CD4-positive, alpha-beta T cell treated with Interleukin-15 for 1 hour (primary cell): ENCODE results near the gene MST1.
"Not testable (repeated sequence)": the region's sequence is repeated elsewhere in the genome, so short reads cannot be mapped to it uniquely, and the experiment has no call there.

ENCODE experiments used
- DNase-seq: peaks from one replicate; pipeline ENCODE4 v3.0.0-alpha.2; 2020

Gene MST1

GRCh38 chr3:49700453-49701128 is 11.3 kb upstream of the MST1 start:
- DNase-seq: no peak

GRCh38 chr3:49700014-49700413 is 10.7 kb upstream of the MST1 start:
- no peak for DNase-seq

DNA sequence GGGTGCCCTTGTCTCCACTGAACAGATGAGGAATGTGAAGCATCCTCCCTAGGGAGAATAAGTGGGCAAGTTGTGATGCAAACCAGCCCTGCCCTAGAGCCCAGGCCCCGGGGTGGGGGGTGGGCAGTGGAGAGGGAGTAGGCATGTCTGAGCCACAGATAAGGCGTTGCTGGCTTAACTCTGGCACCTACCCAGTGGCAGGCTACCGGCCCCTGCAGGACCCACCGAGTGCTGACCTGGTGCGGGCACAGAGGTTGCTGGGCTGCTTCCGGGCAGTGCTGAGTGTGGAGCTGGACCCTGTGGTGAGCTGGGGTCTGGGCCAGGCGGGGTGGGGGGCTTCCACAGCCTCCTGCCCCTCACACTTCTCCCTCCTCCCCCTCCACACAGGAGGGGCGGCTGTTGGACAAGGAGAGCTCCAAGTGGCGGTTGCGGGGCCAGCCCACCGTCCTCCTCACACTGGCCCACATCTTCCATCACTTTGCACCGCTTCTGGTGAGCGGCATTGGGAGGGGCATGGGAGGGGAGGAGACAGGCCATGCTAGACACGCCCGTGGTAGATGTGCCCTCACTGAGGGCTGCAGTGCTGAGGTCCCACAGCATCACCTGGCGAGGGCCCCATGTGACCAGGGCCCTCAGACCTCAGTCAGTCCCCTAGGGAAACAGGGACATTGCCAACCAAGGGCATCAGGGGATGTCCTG is 10.2 kb upstream of the MST1 start:
- no peak for DNase-seq

- not testable (repeated sequence) for DNase-seq
These were observed 6.2 kb upstream of the MST1 start for GRCh38 chr3:49695350-49696015.

- DNase-seq: not testable (repeated sequence)
These were observed 5.3 kb upstream of the MST1 start for GRCh38 chr3:49694409-49695070.

DNA sequence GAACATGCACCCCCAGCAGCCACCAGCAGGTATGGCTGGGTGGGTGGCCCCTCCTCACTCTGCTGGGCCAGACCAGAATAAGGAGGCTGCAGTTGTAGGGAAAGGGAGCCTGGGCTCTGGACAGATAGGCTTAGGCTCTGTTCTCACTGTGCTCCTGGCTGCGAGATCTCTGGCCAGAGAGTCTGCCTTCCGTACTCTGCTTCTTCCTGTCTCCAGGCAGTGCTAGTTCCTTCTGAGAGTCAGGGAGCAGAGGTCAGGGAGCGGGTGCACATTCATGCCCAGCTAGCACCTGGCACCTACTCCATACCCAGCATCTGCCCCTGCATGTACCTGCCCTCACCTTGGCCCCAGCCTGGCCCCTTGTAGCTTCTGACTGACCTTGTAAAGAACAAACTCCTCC is 2.2 kb upstream of the MST1 start:
- not testable (repeated sequence) for DNase-seq

- DNase-seq: not testable (repeated sequence)
These were observed 1.6 kb upstream of the MST1 start for GRCh38 chr3:49690856-49691255.

GRCh38 chr3:49689908-49690624 is 792 bp upstream of the MST1 start:
- DNase-seq: not testable (repeated sequence)

DNA sequence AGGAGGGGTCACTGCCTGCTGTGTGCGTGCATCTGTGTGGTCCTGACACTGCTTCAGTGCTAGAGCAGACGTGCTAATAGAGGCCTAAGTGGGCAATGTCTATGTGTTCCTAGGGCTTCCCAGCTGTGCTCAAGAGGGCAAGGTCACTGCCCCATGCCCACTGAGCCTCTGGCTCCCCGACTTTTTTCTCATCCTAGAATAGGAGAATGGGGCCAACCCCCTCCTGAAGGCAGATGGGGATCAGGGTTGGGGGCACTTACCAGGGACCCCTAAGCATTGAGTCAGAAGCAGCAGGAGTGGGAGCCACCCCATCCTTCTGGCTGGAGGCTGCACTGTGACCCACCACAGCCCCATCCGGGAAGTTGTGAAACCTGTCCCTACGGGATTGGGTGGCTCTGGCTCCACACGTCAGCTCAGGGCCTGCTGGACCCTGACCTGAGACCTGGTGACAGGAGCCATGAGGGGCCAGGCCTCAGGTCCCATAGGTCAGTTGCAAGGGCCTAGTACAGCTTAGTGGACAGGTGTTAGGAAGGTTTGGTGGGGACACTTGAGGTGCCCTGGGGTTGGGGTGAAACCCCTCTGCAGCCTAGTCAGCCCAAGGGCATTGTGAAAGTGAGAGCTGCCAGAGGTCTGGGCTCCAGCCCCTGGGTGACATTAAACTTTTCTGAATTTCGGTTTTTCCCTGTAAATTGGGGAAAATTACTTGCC is 782 bp downstream of the MST1 start:
- DNase-seq: not testable (repeated sequence)

DNA sequence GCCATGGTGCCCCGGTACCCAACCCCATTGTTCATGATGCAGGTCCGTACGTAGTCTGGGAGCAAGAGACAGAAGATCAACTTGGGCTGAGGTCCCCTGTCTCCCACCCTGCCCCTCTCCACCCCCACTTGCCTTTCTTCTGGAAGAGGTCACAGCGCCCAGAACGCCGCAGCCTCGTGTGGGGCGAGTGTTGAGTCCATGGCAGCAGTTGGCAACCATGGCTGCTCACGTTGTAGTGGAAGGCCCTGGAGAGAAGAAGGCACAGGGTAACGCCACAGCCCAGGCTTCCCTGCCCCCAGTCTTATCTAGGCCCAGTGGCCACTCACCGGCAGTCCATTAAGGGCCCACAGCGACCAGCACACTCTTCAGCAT is 1.9 kb downstream of the MST1 start:
- not testable (repeated sequence) for DNase-seq

DNA sequence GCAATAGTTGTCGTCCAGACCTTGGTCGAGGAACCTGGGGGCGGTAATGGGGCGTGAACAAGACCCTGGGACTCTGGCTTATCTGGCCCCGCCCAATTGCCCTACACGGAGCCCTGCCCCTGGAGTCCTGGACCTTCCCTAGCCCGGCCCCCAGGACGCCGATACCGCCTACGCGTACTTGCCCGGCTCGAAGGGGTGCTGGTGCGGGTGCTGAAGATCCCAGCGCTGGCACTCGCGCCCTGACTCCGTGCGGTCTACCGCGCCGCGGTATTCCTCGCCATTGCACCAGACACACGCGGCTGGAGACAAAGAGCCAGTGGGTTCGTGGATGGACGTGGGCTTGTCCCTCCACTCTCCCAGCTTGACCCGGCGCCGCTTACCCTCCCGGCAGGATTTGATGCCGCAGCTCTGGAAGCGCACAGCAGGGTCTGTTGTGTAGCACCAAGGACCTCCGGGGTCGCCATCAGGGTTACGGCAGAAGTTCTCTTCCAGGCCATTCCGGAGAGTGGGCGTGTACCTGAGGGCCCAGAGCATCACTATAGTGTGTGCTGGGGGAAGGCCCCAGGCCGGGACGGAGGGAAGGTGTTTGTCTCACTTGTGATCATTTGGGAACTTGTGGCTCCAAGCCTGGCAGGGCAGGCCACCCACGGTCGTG is 2.4 kb downstream of the MST1 start:
- peak; percentile 39 for DNase-seq

DNA sequence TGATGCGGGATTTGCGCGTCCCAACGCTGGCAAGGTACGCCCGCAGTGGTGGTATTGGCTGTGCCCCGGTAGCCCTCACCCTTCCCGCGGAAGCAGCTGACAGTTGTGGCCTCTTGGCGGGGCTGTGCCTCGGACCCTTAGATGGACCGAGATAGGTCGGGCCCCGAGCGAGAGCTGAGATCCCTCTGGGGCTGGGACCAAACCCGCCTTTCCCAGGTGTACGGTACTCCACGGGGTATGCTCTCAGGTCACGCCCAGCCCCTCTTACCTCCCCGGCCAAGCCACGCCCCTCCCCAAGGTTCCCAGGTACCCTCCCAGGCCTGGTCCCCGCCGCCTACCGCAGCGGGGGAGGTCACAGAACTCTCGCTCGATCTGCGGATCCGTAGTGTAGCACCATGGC is 2.9 kb downstream of the MST1 start:
- DNase-seq: peak; percentile 42

DNA sequence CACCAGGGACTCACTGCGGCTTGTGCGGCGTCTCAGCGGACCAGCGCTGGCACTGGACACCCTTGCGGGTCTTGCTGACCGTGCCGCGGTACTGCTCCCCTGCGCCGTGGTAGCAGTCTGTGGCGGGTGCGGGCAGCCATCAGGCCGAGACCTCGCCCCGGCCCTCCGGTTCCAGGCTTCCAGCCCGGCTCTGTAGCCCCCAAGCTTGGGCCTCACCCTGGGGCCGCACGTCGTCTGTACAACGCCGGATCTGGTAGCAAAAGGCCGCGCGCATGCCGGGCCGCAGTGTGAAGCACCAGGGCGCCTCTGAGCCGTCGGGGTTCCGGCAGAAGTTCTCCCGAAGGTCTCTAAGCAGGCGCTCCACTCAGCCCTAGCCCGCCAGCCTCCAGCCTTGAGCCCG is 3.4 kb downstream of the MST1 start:
- DNase-seq: not testable (repeated sequence)

DNA sequence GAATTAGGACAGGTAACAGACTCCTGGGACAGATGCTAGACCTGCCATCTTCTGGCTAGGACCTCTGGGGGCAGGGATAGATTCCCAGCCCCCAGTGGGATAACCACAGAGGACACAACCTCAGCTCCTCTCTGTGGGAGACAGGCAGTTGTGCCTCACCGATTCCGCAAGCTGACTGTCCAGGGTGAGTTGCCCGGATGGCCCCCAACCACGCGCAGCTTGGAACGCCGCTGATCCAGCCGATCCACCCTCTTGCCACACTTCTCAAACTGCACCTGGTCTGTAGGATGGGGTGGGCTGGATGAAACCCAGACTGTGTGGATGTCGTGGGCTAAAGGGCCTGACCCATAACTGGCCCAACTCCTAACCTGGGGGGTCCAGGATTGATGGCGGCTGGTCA is 4.2 kb downstream of the MST1 start:
- not testable (repeated sequence) for DNase-seq

DNA sequence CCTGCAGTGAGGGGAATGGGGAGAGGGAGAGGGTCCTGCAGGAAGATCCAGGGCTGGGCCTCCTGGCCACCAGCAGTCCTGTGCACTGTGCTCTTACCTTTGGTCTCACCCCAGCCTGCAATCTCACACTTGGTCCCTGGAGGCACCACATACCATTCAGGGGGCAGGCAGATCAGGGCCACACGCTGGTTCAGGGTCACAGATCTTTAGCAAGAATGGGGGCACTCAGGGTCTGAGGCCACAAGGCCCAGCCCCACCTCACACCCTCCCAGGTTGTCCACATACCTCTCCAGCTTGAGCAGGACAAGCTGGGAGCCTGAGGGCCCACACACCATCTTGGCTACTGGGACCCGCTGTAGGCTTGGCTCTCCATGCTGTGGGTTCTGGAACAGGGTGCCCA is 4.8 kb downstream of the MST1 start:
- not testable (repeated sequence) for DNase-seq

GRCh38 chr3:49683162-49683561 is 6.1 kb downstream of the MST1 start:
- no peak for DNase-seq

- DNase-seq: no peak
These were observed 7.7 kb downstream of the MST1 start for GRCh38 chr3:49681543-49681942.

DNA sequence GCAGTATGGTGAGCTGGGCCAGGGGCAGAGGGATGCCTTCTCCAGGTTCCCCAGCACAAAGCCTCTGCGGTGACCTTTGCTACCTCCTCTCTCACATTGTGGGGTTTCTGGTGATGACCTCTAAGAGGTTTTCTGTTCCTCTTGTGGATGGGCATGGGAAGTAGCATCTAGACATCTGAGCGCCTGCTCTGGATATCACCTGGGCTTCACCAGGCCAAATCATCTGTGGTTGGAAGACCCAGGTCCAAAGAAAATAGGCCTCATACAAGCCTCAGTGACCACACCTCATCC is 8.1 kb downstream of the MST1 start:
- no peak for DNase-seq

GRCh38 chr3:49680493-49681231 is 8.6 kb downstream of the MST1 start:
- no peak for DNase-seq

DNA sequence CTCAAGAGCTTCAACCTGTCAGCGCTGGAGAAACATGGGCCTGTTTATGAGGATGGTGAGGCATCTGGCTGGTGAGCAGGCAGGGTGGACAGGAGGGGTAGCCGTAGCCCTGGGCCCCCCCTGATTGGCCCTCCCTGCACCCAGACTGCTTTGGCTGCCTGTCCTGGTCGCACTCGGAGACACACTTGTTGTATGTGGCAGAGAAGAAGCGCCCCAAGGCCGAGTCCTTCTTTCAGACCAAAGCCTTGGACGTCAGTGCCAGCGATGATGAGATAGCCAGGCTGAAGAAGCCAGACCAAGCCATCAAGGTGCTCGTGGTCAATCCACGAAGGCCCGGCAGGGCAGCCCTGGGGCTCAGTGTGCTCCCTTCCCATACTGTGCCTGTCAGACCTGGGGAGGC is 13.4 kb downstream of the MST1 start:
- no peak for DNase-seq

GRCh38 chr3:49674497-49674983 is 14.7 kb downstream of the MST1 start:
- no peak for DNase-seq
